ENCODE data around the gene SMG5. TPM values are rescaled to one million over a fixed set of nuclear protein-coding genes. Genes with fewer than 3 reads are reported as not detected.

SMG5 gene
- polyA plus RNA-seq, 1 of the 3 experiments (the other 2 are of a cell fraction) = 21.3 TPM

DNA sequence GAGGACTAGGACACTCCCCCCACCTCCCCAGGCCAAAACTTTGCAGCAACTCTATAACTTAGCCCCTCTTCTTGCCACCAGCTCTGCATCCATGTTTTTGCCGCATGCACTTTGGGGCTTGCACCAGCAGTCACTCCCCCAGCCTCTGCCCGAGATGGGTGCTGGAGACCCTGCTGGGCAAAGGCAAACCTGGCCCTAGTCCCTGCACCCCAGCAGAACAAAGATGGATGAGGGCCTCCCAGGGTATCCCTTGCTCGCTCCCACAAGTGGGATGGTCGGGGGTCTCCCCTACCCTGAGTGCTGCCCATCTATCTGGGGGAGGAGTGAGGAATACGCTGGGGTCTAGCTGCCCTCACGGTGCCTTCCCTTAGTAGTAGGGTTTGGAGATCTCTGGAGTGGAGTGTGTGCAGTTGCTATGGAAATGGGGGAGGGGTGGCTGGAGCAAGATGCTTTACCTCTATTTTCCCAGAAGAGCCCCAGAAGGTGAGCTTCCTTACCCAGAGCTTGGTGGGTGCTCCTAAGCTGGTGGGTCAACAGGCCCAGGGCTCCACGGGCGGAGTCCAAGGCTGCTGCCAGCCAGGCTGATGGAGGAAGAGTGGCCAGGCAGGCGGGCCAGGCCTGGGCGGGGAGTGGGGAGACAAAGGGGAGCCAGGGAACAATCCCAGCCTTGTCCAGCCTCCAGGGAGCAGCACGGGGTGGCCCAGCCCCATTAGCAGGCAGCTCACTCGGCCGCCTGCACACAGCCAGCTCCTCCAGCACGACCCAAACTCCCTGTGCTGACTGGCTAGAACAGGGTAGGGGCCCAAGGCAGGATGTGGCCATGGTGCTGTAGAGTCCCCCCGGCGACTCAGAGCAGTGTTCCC, 34.9 kb downstream of the SMG5 start, which contains the start of gene PAQR6 (continued):
- no peak for TF ChIP-seq RCOR1 (IDR thresholded peaks at IDR 0.05; ENCODE audit: low read length)
- TF ChIP-seq FOXJ3 (CRISPR knock-in tag; IDR thresholded peaks at IDR 0.05) = no peak
- TF ChIP-seq SIN3A (IDR thresholded peaks at IDR 0.05; ENCODE audit: borderline replicate concordance, low read depth, low read length) = no peak
- no peak for TF ChIP-seq USF1 (IDR thresholded peaks at IDR 0.05; ENCODE audit: borderline replicate concordance, low read depth)
- no peak for TF ChIP-seq FOXM1 (IDR thresholded peaks at IDR 0.05; ENCODE audit: low read depth)
- no peak for TF ChIP-seq GATA2 (CRISPR knock-in tag; IDR thresholded peaks at IDR 0.05)
- no peak for TF ChIP-seq JUND (IDR thresholded peaks at IDR 0.05)
- no peak for TF ChIP-seq CHD2 (IDR thresholded peaks at IDR 0.05; ENCODE audit: low read length, partially characterized antibody)

DNA sequence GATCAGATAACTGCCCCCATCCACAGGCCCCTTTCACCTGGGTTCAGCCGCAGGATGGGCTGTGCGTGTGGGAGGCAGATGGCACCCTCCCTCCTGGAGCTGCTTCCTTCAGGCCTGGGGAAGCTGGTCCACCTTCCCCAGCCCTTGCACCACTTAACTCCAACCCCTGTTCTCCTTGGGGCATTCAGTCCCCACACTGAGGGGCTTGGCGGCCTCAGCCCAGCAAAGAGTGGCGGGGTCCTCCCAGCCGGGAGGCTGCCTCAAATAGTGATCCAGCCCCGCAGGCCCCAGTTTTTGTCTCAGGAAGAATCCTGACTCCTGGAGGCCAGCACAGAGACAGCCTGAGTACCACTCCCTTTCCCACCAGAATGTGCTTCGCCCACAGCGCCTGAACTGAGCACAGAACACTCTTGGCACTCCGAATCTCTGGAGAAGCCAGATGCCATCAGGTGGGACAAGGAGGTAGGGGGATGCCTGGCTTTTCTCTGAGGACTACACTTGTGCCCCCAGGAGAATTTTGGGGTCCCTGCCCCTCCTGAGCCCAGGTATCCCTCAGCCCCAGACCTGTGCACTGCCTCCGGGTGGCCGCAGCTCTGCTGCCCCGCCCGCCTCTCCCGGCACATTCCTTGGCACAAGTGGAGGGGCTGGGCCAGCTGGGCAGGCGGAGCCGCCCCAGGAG, 35.7 kb downstream of the SMG5 start:
- no peak for TF ChIP-seq TAF1 (IDR thresholded peaks at IDR 0.05; ENCODE audit: borderline replicate concordance, low read depth, low read length)
- TF ChIP-seq, protein P1, sequence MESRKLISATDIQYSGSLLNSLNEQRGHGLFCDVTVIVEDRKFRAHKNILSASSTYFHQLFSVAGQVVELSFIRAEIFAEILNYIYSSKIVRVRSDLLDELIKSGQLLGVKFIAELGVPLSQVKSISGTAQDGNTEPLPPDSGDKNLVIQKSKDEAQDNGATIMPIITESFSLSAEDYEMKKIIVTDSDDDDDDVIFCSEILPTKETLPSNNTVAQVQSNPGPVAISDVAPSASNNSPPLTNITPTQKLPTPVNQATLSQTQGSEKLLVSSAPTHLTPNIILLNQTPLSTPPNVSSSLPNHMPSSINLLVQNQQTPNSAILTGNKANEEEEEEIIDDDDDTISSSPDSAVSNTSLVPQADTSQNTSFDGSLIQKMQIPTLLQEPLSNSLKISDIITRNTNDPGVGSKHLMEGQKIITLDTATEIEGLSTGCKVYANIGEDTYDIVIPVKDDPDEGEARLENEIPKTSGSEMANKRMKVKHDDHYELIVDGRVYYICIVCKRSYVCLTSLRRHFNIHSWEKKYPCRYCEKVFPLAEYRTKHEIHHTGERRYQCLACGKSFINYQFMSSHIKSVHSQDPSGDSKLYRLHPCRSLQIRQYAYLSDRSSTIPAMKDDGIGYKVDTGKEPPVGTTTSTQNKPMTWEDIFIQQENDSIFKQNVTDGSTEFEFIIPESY (IDR thresholded peaks at IDR 0.05; ENCODE audit: borderline replicate concordance, low read depth) = no peak
- TF ChIP-seq POLR2AphosphoS5 (IDR thresholded peaks at IDR 0.05; ENCODE audit: low read depth, low read length) = no peak
- TF ChIP-seq GATA2 (CRISPR knock-in tag; IDR thresholded peaks at IDR 0.05) = no peak
- TF ChIP-seq MXI1 (IDR thresholded peaks at IDR 0.05; ENCODE audit: low read depth, low read length) = no peak
- no peak for TF ChIP-seq NFIC (IDR thresholded peaks at IDR 0.05; ENCODE audit: borderline replicate concordance)
- TF ChIP-seq JUND (IDR thresholded peaks at IDR 0.05) = no peak
- TF ChIP-seq EZH2phosphoT487 (IDR thresholded peaks at IDR 0.05; ENCODE audit: borderline replicate concordance, low read depth) = no peak
- TF ChIP-seq USF1 (IDR thresholded peaks at IDR 0.05; ENCODE audit: borderline replicate concordance, low read depth) = no peak
- no peak for TF ChIP-seq RAD21 (IDR thresholded peaks at IDR 0.05; ENCODE audit: low read length)
- H2AFZ ChIP-seq (ENCODE audit: low read depth) = no peak overlapping the region
- CTCF ChIA-PET = interaction anchor here (1.4 to 4.0 kb wide), 4 partner anchors 10 to 87 kb away, joined by 4 to 26 read pairs (median 12); no protein-coding TSS in a partner anchor
- H3K27ac ChIP-seq (ENCODE audit: low read depth in 2 of 2, low read length in 1 of 2) = no peak overlapping the region; a peak in 1 of 4 replicates
- H3K9me2 ChIP-seq = no peaks in the 10 kb centered on the region
- WGBS (ENCODE audit: low lambda C conversion rate) = 96% methylated on average over 6 of the region's 16 CpGs
- H3K4me1 ChIP-seq (ENCODE audit: control insufficient read depth in 1 of 2, insufficient read depth in 2 of 2, low read depth in 1 of 2, low read length in 1 of 2) = peaks cover 2 to 63% of the 10 kb centered on the region in 2 experiments; a peak in 3 of 4 replicates
- H3K4me3 ChIP-seq (ENCODE audit: low read depth in 2 of 2, low read length in 1 of 2) = no peak overlapping the region
- H3K36me3 ChIP-seq (replicated peaks in 1 of 2; ENCODE audit: control insufficient read depth in 1 of 2, insufficient read depth in 2 of 2, low read length in 1 of 2) = peaks cover 5 to 38% of the 10 kb centered on the region in 2 experiments
- no peak for DNase-seq
- H4K20me1 ChIP-seq (ENCODE audit: insufficient read depth) = no peaks in the 10 kb centered on the region
- no peaks in the 10 kb centered on the region for H3K27me3 ChIP-seq (ENCODE audit: insufficient read depth)
- POLR2A ChIA-PET = interaction anchor here (1.0 kb wide), 1 partner anchor 15 kb away, joined by 3 read pairs; no protein-coding TSS in a partner anchor
- H3K9ac ChIP-seq = no peak overlapping the region
- H3F3A ChIP-seq (replicated peaks; ENCODE audit: insufficient read depth) = peaks cover 4% of the 10 kb centered on the region
- H3K79me2 ChIP-seq (ENCODE audit: insufficient read depth) = no peaks in the 10 kb centered on the region
- H3K4me2 ChIP-seq = no peak overlapping the region
- no peaks in the 10 kb centered on the region for H3K9me3 ChIP-seq

Data from SK-N-SH (cell line).